ENCODE measurements around the gene LRMDA.

Gene LRMDA

GRCh38 chr10:75622503-75622902 lies 191.1 kb downstream of the LRMDA start:
- H3K4me3 ChIP-seq (ENCODE audit: low read depth, low read length), result no peak overlapping the region
- TF ChIP-seq CTCF (IDR thresholded peaks at IDR 0.05; ENCODE audit: insufficient read depth, low read depth, low read length, missing control alignments), result no peak
- no peak for DNase-seq (ENCODE audit: low read depth)

GRCh38 chr10:75623310-75624093 lies 192.1 kb downstream of the LRMDA start:
- DNase-seq (ENCODE audit: low read depth), result no peak
- no peak for TF ChIP-seq CTCF (IDR thresholded peaks at IDR 0.05; ENCODE audit: insufficient read depth, low read depth, low read length, missing control alignments)
- no peak overlapping the region for H3K4me3 ChIP-seq (ENCODE audit: low read depth, low read length)

GRCh38 chr10:75624638-75625037 lies 193.2 kb downstream of the LRMDA start:
- no peak for DNase-seq (ENCODE audit: low read depth)
- no peak for TF ChIP-seq CTCF (IDR thresholded peaks at IDR 0.05; ENCODE audit: insufficient read depth, low read depth, low read length, missing control alignments)

GRCh38 chr10:75630746-75631145 lies 199.3 kb downstream of the LRMDA start:
- DNase-seq (ENCODE audit: low read depth), result no peak
- TF ChIP-seq CTCF (IDR thresholded peaks at IDR 0.05; ENCODE audit: insufficient read depth, low read depth, low read length, missing control alignments), result no peak
- no peak overlapping the region for H3K4me3 ChIP-seq (ENCODE audit: low read depth, low read length)

More at GRCh38 chr10:75624638-75625037, 193.2 kb downstream of the LRMDA start:
- H3K4me3 ChIP-seq (ENCODE audit: low read depth, low read length), result no peak overlapping the region

GRCh38 chr10:75632805-75633462 lies 201.5 kb downstream of the LRMDA start:
- TF ChIP-seq CTCF (IDR thresholded peaks at IDR 0.05; ENCODE audit: insufficient read depth, low read depth, low read length, missing control alignments), result no peak
- DNase-seq (ENCODE audit: low read depth), result no peak
- no peak overlapping the region for H3K4me3 ChIP-seq (ENCODE audit: low read depth, low read length)

- H3K4me3 ChIP-seq (ENCODE audit: low read depth, low read length), result no peak overlapping the region
- TF ChIP-seq CTCF (IDR thresholded peaks at IDR 0.05; ENCODE audit: insufficient read depth, low read depth, low read length, missing control alignments), result no peak
- no peak for DNase-seq (ENCODE audit: low read depth)
Observed at GRCh38 chr10:75633568-75633967, 202.1 kb downstream of the LRMDA start.
